ENCODE results near the gene CRYGD. TPM values are rescaled to one million over a fixed set of nuclear protein-coding genes. Genes with fewer than 3 reads are reported as not detected.

CRYGD gene
- total and polyA plus RNA-seq, 2 of the 13 experiments (the other 11 are each of a cell fraction or from before 2014, with no cell fraction given) = not detected

DNA sequence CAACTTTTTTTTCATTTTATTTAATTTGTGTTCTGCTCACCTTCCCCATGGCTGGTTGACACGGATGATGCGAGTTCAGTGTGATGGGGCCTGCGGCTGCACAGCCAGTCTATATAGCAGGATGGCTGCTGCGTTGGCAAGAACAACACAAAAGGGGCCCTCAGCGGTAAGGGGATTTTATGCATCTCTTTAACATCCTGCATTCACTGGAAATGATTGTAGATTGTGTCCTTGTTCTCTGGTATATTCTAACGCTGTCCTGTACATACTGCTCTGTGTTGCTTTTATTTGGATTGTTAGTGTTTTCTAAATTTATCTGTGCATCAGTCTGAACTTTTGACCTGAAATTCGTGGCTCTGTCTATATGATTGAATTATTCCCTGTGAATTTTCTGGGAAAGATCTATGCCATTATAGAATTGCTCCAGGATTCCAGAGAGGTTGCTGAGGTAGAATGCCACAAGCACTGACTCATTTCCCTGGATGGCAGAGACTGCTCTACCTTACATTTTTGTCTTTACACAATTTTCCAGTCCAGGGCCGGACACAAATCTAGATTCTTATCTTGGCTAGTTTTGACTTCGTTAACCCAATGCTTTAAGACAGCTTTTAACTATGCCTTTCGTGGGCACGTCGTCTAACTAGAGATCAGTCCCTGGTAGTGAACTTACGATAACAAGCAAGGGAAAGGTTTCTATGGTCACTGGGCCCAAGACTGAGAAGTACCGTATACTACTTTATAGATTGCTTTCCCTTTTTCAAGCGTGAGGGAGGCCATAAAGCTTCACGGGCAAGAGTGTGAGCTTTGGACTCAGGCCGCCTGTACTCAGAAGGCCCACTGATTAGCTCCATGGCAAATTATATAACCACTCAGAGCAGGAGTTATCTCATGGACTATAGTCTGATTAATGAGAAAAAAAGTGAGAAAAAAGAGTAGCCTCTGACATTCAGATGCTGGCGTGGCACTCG is 5.7 kb upstream of the CRYGD start, which contains the start of gene CRYGC (continued):
- TF ChIP-seq ZNF772 (CRISPR knock-in tag; IDR thresholded peaks at IDR 0.05) (peak; percentile 24; the same call in 1 of the 2 replicates), YEATS2 (CRISPR knock-in tag; IDR thresholded peaks at IDR 0.05; ENCODE audit: borderline replicate concordance) (no peak), EEA1 (CRISPR knock-in tag; IDR thresholded peaks at IDR 0.05; ENCODE audit: borderline replicate concordance) (no peak), SMYD3 (CRISPR knock-in tag; IDR thresholded peaks at IDR 0.05) (no peak; the same call in 1 of the 2 replicates), ZSCAN22 (CRISPR knock-in tag; IDR thresholded peaks at IDR 0.05) (no peak), GFI1 (CRISPR knock-in tag; IDR thresholded peaks at IDR 0.05; ENCODE audit: borderline replicate concordance) (peak; percentile 61; the same call in 1 of the 2 replicates), ZSCAN25 (CRISPR knock-in tag; IDR thresholded peaks at IDR 0.05) (no peak), KDM2A (CRISPR knock-in tag; IDR thresholded peaks at IDR 0.05; ENCODE audit: borderline replicate concordance, low read depth) (no peak), CREB1 (IDR thresholded peaks at IDR 0.05) (no peak), CREB1 (CRISPR knock-in tag; IDR thresholded peaks at IDR 0.05) (no peak), KDM5B (CRISPR knock-in tag; IDR thresholded peaks at IDR 0.05; ENCODE audit: borderline replicate concordance) (no peak), STAG1 (CRISPR knock-in tag; IDR thresholded peaks at IDR 0.05) (no peak)
- TF ChIP-seq, protein P1, sequence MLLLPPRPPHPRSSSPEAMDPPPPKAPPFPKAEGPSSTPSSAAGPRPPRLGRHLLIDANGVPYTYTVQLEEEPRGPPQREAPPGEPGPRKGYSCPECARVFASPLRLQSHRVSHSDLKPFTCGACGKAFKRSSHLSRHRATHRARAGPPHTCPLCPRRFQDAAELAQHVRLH (CRISPR knock-in tag; IDR thresholded peaks at IDR 0.05; ENCODE audit: borderline replicate concordance, low read depth) = 0 out of 2 replicates have a peak, but pooled peaks have one; percentile 25
- TF ChIP-seq, protein P2, sequence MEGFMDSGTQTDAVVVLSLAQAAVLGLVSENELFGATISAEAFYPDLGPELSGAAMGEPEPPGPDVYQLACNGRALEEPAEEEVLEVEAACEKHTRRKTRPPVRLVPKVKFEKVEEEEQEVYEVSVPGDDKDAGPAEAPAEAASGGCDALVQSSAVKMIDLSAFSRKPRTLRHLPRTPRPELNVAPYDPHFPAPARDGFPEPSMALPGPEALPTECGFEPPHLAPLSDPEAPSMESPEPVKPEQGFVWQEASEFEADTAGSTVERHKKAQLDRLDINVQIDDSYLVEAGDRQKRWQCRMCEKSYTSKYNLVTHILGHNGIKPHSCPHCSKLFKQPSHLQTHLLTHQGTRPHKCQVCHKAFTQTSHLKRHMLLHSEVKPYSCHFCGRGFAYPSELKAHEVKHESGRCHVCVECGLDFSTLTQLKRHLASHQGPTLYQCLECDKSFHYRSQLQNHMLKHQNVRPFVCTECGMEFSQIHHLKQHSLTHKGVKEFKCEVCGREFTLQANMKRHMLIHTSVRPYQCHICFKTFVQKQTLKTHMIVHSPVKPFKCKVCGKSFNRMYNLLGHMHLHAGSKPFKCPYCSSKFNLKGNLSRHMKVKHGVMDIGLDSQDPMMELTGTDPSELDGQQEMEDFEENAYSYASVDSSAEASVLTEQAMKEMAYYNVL (CRISPR knock-in tag; IDR thresholded peaks at IDR 0.05; ENCODE audit: borderline replicate concordance) = no peak
- TF ChIP-seq, protein P3, sequence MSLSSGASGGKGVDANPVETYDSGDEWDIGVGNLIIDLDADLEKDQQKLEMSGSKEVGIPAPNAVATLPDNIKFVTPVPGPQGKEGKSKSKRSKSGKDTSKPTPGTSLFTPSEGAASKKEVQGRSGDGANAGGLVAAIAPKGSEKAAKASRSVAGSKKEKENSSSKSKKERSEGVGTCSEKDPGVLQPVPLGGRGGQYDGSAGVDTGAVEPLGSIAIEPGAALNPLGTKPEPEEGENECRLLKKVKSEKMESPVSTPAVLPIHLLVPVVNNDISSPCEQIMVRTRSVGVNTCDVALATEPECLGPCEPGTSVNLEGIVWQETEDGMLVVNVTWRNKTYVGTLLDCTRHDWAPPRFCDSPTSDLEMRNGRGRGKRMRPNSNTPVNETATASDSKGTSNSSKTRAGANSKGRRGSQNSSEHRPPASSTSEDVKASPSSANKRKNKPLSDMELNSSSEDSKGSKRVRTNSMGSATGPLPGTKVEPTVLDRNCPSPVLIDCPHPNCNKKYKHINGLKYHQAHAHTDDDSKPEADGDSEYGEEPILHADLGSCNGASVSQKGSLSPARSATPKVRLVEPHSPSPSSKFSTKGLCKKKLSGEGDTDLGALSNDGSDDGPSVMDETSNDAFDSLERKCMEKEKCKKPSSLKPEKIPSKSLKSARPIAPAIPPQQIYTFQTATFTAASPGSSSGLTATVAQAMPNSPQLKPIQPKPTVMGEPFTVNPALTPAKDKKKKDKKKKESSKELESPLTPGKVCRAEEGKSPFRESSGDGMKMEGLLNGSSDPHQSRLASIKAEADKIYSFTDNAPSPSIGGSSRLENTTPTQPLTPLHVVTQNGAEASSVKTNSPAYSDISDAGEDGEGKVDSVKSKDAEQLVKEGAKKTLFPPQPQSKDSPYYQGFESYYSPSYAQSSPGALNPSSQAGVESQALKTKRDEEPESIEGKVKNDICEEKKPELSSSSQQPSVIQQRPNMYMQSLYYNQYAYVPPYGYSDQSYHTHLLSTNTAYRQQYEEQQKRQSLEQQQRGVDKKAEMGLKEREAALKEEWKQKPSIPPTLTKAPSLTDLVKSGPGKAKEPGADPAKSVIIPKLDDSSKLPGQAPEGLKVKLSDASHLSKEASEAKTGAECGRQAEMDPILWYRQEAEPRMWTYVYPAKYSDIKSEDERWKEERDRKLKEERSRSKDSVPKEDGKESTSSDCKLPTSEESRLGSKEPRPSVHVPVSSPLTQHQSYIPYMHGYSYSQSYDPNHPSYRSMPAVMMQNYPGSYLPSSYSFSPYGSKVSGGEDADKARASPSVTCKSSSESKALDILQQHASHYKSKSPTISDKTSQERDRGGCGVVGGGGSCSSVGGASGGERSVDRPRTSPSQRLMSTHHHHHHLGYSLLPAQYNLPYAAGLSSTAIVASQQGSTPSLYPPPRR (CRISPR knock-in tag; IDR thresholded peaks at IDR 0.05; ENCODE audit: borderline replicate concordance) = no peak
- TF ChIP-seq, protein P4, sequence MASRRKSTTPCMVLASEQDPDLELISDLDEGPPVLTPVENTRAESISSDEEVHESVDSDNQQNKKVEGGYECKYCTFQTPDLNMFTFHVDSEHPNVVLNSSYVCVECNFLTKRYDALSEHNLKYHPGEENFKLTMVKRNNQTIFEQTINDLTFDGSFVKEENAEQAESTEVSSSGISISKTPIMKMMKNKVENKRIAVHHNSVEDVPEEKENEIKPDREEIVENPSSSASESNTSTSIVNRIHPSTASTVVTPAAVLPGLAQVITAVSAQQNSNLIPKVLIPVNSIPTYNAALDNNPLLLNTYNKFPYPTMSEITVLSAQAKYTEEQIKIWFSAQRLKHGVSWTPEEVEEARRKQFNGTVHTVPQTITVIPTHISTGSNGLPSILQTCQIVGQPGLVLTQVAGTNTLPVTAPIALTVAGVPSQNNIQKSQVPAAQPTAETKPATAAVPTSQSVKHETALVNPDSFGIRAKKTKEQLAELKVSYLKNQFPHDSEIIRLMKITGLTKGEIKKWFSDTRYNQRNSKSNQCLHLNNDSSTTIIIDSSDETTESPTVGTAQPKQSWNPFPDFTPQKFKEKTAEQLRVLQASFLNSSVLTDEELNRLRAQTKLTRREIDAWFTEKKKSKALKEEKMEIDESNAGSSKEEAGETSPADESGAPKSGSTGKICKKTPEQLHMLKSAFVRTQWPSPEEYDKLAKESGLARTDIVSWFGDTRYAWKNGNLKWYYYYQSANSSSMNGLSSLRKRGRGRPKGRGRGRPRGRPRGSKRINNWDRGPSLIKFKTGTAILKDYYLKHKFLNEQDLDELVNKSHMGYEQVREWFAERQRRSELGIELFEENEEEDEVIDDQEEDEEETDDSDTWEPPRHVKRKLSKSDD (CRISPR knock-in tag; IDR thresholded peaks at IDR 0.05; ENCODE audit: low read depth) = no peak

All from HepG2 (cell line).